B cell (primary cell): ENCODE data around the gene MAGEA11. TPM values are rescaled to one million over a fixed set of nuclear protein-coding genes. Genes with fewer than 3 reads are reported as not detected.

ENCODE experiments used
- ATAC-seq: fragments of 200-7000 bp; cut with Tn5 transposase; one replicate; pipeline ENCODE4 v1.10.0; 2021; ENCODE audit warnings: low read depth, mild to moderate bottlenecking, moderate number of reproducible peaks, moderate library complexity
- CTCF ChIA-PET: fragments of 350-600 bp; sonication (Branson Sonifier 250); formaldehyde crosslinking; loops from one replicate; lab custom pipeline; 2021; ENCODE audit warnings: antibody characterized with exemption, inconsistent platforms; lab: Charles Lee
- POLR2A ChIA-PET: fragments of 350-600 bp; sonication (Branson Sonifier 250); formaldehyde crosslinking; loops from one replicate; lab custom pipeline; 2021; ENCODE audit warnings: antibody characterized with exemption; lab: Charles Lee
- DNase-seq: peaks from one replicate; pipeline ENCODE4 v3.0.0; 2013
- H2AFZ ChIP-seq: 2 replicates; pipeline ENCODE4 v1.6.1; 2012; ENCODE audit warnings: mild to moderate bottlenecking, low read depth, low read length; ENCODE audit not compliant: insufficient read depth, poor library complexity, severe bottlenecking
- H3K27ac ChIP-seq, 2 donors: 1 replicate in 1 of 2; 2 replicates in 1 of 2; pipeline ENCODE4 v1.5.1; 2012 to 2013; ENCODE audit warnings: low read length in 2 of 2, mild to moderate bottlenecking in 2 of 2, moderate library complexity in 1 of 2
- H3K27me3 ChIP-seq, 4 experiments: fragments of 200-600 bp in 1 of 4; sonication (generic) in 1 of 4; replicated peaks in 1 of 4; 1 replicate in 2 of 4; 2 replicates in 2 of 4; pipeline versions ENCODE4 v1.6.1 to v1.7.0; 2013 to 2016; ENCODE audit warnings: low read length in 3 of 4, mild to moderate bottlenecking in 2 of 4, mixed read lengths in 1 of 4, moderate library complexity in 1 of 4; ENCODE audit not compliant: insufficient read depth in 4 of 4, control insufficient read depth in 3 of 4; ENCODE audit errors: control extremely low read depth in 1 of 4
- H3K36me3 ChIP-seq, 2 experiments: replicated peaks in 1 of 2; 1 replicate in 1 of 2; 2 replicates in 1 of 2; pipeline versions ENCODE4 v1.6.1 to v1.7.1; 2013; ENCODE audit warnings: low read length in 1 of 2; ENCODE audit not compliant: insufficient read depth in 2 of 2, control insufficient read depth in 1 of 2; ENCODE audit errors: control extremely low read depth in 1 of 2, extremely low read depth in 1 of 2
- H3K4me1 ChIP-seq, 2 donors: fragments of 200-600 bp in 1 of 2; sonication (generic) in 1 of 2; 1 replicate in 1 of 2; 2 replicates in 1 of 2; pipeline versions ENCODE4 v1.5.1 to v1.6.1; 2013 to 2017; ENCODE audit warnings: low read length in 2 of 2; ENCODE audit not compliant: control insufficient read depth in 2 of 2, insufficient read depth in 2 of 2
- H3K4me2 ChIP-seq: replicated peaks from 2 replicates; pipeline ENCODE3; 2012; ENCODE audit warnings: mild to moderate bottlenecking, low read depth, low read length; ENCODE audit not compliant: poor library complexity, severe bottlenecking
- H3K4me3 ChIP-seq, 5 experiments: fragments of 200-600 bp in 1 of 5; sonication (generic) in 1 of 5; 1 replicate in 3 of 5; 2 replicates in 2 of 5; pipeline versions ENCODE4 v1.5.1 to v1.7.0; 2011 to 2016; ENCODE audit warnings: low read length in 4 of 5, mild to moderate bottlenecking in 4 of 5, low read depth in 2 of 5, control low read depth in 1 of 5, moderate library complexity in 1 of 5; ENCODE audit not compliant: insufficient read depth in 1 of 5; ENCODE audit errors: control extremely low read depth in 1 of 5, extremely low read depth in 1 of 5
- H3K79me2 ChIP-seq: fragments of 200-600 bp; sonication (generic); one replicate; pipeline ENCODE4 v1.6.0; 2016; ENCODE audit warnings: low read length; ENCODE audit not compliant: control insufficient read depth, insufficient read depth
- H3K9ac ChIP-seq: fragments of 200-600 bp; sonication (generic); 2 replicates; pipeline ENCODE4 v1.6.1; 2017; ENCODE audit warnings: mild to moderate bottlenecking, low read length, moderate library complexity
- H3K9me3 ChIP-seq, 3 donors: one replicate each; pipeline versions ENCODE4 v1.6.1 to v1.7.1; 2013; ENCODE audit warnings: low read length in 2 of 3; ENCODE audit not compliant: control insufficient read depth in 2 of 3, insufficient read depth in 1 of 3; ENCODE audit errors: control extremely low read depth in 1 of 3
- H4K20me1 ChIP-seq: 2 replicates; pipeline ENCODE4 v1.6.0; 2012; ENCODE audit warnings: mild to moderate bottlenecking, low read length; ENCODE audit not compliant: insufficient read depth, control insufficient read depth, poor library complexity, severe bottlenecking
- H3K27ac Mint-ChIP-seq: one replicate; pipeline ENCODE4 v1.8.0; 2021; ENCODE audit warnings: mixed read lengths
- H3K27me3 Mint-ChIP-seq: one replicate; pipeline ENCODE4 v1.8.0; 2021; ENCODE audit warnings: mixed read lengths
- H3K4me1 Mint-ChIP-seq: one replicate; pipeline ENCODE4 v1.8.0; 2021; ENCODE audit warnings: mixed read lengths
- H3K4me3 Mint-ChIP-seq: one replicate; pipeline ENCODE4 v1.8.0; 2021; ENCODE audit warnings: mixed read lengths
- H3K9me3 Mint-ChIP-seq: one replicate; pipeline ENCODE4 v1.8.0; 2022; ENCODE audit warnings: mixed read lengths; ENCODE audit not compliant: insufficient read depth
- EZH2 ChIP-seq: IDR thresholded peaks from 2 replicates; pipeline ENCODE4 v1.6.1; 2012; ENCODE audit warnings: borderline replicate concordance, low read depth, mild to moderate bottlenecking, moderate library complexity, low read length; ENCODE audit not compliant: insufficient read depth, poor library complexity, severe bottlenecking
- WGBS: methylation state at CpG from one replicate; pipeline ENCODE4 v1.1.5; 2013; ENCODE audit warnings: missing lambda C conversion rate; ENCODE audit not compliant: insufficient coverage; 5-methylcytosine and 5-hydroxymethylcytosine counted together
- intact Hi-C: fragments of 100-400 bp; cut with micrococcal nuclease; formaldehyde crosslinking; loops from one replicate; pipeline ENCODE4 v1.10.0; 2022
- polyA plus RNA-seq: library from polyadenylated mRNA; depleted of rRNA; stranded (reverse); fragments of >200 nt; gene quantifications from 2 replicates; pipeline ENCODE4 v1.2.3, GENCODE V29; 2012
- total RNA-seq, 2 donors: library from RNA; stranded (reverse); fragments of 120-200 nt in 1 of 2; gene quantifications; 1 replicate in 1 of 2; 2 replicates in 1 of 2; pipeline versions ENCODE4 v1.2.3 to v1.2.4, GENCODE V29; 2013 to 2022
- TF ChIP-seq, protein P1 (sequence below): fragments of 200-600 bp; IDR thresholded peaks from one replicate; pipeline ENCODE4 v1.8.0; 2022; ENCODE audit warnings: antibody characterized with exemption, mild to moderate bottlenecking

Gene MAGEA11
- total and polyA plus RNA-seq, 2 donors (not counting 1 experiment from before 2014, with no cell fraction given), result not detected

DNA sequence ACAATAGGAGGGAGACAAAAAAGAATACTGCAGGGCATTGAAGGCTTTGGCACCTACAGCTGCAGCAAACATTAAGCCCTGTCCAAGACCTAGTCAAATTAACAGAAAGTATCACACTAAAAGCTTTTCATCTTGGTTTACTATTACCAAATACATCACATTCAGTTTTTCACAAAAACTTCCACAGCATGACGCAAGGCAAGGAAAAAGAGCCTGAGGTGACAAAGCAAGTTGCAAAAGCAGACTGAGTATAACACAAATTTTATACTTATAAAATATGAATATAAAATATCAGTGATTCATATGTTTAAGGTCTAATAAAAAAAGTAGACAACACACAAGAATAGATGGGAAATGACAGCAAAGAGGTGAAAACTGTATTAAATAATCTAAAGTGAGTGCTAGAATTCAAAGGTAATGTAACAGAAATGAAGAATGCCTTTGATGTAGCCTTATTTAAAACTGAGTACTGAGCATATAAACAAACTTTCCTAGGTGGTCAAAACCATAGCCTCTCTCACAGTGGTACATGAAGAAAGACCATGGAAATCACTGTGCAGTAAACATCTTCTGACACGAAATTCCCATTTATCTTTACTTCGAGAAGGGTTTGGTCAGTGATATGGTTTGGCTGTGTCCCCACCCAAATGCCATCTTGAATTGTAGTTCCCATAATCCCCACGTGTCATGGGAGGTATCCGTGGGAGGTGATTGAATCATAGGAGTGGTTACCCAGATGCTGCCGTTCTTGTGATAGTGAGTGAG, 27.7 kb upstream of the MAGEA11 start:
- POLR2A ChIA-PET, result no interaction called here
- ATAC-seq, result no peak
- intact Hi-C loops, result no loop called here

DNA sequence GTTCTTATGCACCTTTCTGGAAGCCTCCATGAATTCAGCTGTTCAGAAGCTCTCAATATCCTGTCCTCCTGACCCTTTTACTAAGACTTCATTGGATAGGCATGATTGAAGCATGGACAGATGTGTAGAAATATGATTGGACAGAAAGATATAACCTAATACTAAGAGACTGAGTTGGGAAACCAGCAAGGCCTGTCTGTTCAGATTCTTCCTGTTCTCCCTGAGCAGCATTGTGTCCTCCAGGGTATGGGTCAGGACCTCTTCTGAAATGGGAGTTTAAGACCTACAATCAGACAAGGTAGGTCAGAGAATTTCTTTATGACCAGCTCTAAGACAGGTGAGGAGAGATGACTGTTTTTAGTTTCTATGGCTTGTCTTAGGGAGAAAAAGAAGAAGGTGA, 23.9 kb upstream of the MAGEA11 start:
- Histone ChIP-seq H3K9ac (no peak overlapping the region), H2AFZ (no peak overlapping the region), H3K36me3 (no peaks in the 10 kb centered on the region), H4K20me1 (no peaks in the 10 kb centered on the region), H3K9me3 (peaks cover 0 to 3% (median 0%) of the 10 kb centered on the region in 3 donors), H3K79me2 (no peaks in the 10 kb centered on the region), H3K4me2 (no peak overlapping the region), H3K27me3 (no peaks in the 10 kb centered on the region), H3K27ac (no peak overlapping the region), H3K4me3 (no peak overlapping the region), H3K4me1 (no peaks in the 10 kb centered on the region)
- Mint-ChIP-seq H3K27ac (no peak overlapping the region), H3K4me1 (no peaks in the 10 kb centered on the region), H3K27me3 (peaks cover 10% of the 10 kb centered on the region), H3K9me3 (peaks cover 2% of the 10 kb centered on the region), H3K4me3 (no peak overlapping the region)
- DNase-seq (no peak), ATAC-seq (no peak)
- POLR2A ChIA-PET, result no interaction called here
- intact Hi-C loops, result no loop called here
- CTCF ChIA-PET, result no interaction called here
- TF ChIP-seq EZH2, result no peak
- TF ChIP-seq, protein P1, sequence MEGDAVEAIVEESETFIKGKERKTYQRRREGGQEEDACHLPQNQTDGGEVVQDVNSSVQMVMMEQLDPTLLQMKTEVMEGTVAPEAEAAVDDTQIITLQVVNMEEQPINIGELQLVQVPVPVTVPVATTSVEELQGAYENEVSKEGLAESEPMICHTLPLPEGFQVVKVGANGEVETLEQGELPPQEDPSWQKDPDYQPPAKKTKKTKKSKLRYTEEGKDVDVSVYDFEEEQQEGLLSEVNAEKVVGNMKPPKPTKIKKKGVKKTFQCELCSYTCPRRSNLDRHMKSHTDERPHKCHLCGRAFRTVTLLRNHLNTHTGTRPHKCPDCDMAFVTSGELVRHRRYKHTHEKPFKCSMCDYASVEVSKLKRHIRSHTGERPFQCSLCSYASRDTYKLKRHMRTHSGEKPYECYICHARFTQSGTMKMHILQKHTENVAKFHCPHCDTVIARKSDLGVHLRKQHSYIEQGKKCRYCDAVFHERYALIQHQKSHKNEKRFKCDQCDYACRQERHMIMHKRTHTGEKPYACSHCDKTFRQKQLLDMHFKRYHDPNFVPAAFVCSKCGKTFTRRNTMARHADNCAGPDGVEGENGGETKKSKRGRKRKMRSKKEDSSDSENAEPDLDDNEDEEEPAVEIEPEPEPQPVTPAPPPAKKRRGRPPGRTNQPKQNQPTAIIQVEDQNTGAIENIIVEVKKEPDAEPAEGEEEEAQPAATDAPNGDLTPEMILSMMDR, result no peak

More for the DNA sequence above, 27.7 kb upstream of the MAGEA11 start:
- Histone ChIP-seq H3K27ac (no peak overlapping the region), H3K9ac (no peak overlapping the region), H3K27me3 (no peaks in the 10 kb centered on the region), H3K9me3 (no peaks in the 10 kb centered on the region), H3K79me2 (no peaks in the 10 kb centered on the region), H4K20me1 (no peaks in the 10 kb centered on the region), H3K4me3 (no peak overlapping the region), H3K4me2 (no peak overlapping the region), H2AFZ (no peak overlapping the region), H3K36me3 (no peaks in the 10 kb centered on the region), H3K4me1 (no peaks in the 10 kb centered on the region)
- H3K27me3 Mint-ChIP-seq, result no peaks in the 10 kb centered on the region
- H3K9me3 Mint-ChIP-seq, result no peaks in the 10 kb centered on the region
- 100% methylated on average over 1 of the region's 6 CpGs for WGBS
- CTCF ChIA-PET, result no interaction called here
- no peaks in the 10 kb centered on the region for H3K4me1 Mint-ChIP-seq
- DNase-seq, result no peak
- no peak for TF ChIP-seq EZH2
- TF ChIP-seq, protein P1, result no peak
- no peak overlapping the region for H3K27ac Mint-ChIP-seq
- no peak overlapping the region for H3K4me3 Mint-ChIP-seq
